T-helper 17 cell (primary cell): ENCODE data around the gene DUOX1. TPM values are rescaled to one million over a fixed set of nuclear protein-coding genes. Genes with fewer than 3 reads are reported as not detected.
A peak's percentile ranks its signal among the peaks of the same experiment; 100 is the strongest.
"Not testable (repeated sequence)": the region's sequence is repeated elsewhere in the genome, so short reads cannot be mapped to it uniquely, and the experiment has no call there.

Experiments
- ATAC-seq: fragments of 150-1000 bp; cut with Tn5 transposase; 2 replicates; pipeline ENCODE4 v1.10.0; 2021; ENCODE audit warnings: mild to moderate bottlenecking, moderate library complexity
- DNase-seq, 3 donors: peaks; one replicate each; pipeline versions ENCODE4 v3.0.0 to v3.0.0-alpha.2; 2020 to 2021
- H3K9me3 ChIP-seq: one replicate; pipeline ENCODE4 v1.7.0; 2013; ENCODE audit warnings: low read length, mild to moderate bottlenecking; ENCODE audit not compliant: control insufficient read depth, poor library complexity, severe bottlenecking
- H3K27ac Mint-ChIP-seq: one replicate; pipeline ENCODE4 v1.8.0; 2022; ENCODE audit warnings: mild to moderate bottlenecking, moderate library complexity, mixed read lengths
- H3K27me3 Mint-ChIP-seq: one replicate; pipeline ENCODE4 v1.8.0; 2022; ENCODE audit warnings: mixed read lengths
- H3K36me3 Mint-ChIP-seq: one replicate; pipeline ENCODE4 v1.8.0; 2022; ENCODE audit warnings: low read depth, mixed read lengths
- H3K4me1 Mint-ChIP-seq: one replicate; pipeline ENCODE4 v1.8.0; 2022; ENCODE audit warnings: mild to moderate bottlenecking, mixed read lengths
- H3K4me3 Mint-ChIP-seq: one replicate; pipeline ENCODE4 v1.8.0; 2022; ENCODE audit warnings: mild to moderate bottlenecking, moderate library complexity, mixed read lengths
- total RNA-seq, 4 donors: library from RNA in 2 of 4; stranded (reverse) in 2 of 4; gene quantifications; one replicate each; pipeline ENCODE4 v1.2.3 and lab custom pipeline; 2022 to 2026

Gene DUOX1
- total RNA-seq, 2 donors from 2014 or later = 0.42 TPM; not detected in 1

DNA sequence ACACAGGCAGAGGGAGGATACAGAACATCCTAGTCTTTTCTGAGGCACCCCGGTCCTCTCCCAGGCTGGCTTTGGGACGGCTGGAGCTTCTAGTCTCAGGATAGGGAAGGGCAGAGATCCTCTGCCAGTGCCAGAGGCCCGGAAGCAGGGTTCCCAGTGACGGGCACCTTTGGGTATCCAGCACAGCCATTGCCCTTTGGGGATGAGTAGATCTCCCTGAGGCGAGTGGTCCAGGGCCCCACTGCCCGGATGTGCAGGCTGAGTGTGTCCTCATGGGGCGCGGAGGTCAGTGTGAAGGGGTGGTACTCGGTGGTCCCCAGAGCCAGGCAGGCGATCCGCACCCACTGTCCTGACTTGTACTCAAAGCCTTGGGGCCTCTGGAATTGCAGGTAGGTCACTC, 34.1 kb upstream of the DUOX1 start:
- no peak for ATAC-seq
- Mint-ChIP-seq H3K36me3 (no peaks in the 10 kb centered on the region), H3K27ac (no peak overlapping the region)

DNA sequence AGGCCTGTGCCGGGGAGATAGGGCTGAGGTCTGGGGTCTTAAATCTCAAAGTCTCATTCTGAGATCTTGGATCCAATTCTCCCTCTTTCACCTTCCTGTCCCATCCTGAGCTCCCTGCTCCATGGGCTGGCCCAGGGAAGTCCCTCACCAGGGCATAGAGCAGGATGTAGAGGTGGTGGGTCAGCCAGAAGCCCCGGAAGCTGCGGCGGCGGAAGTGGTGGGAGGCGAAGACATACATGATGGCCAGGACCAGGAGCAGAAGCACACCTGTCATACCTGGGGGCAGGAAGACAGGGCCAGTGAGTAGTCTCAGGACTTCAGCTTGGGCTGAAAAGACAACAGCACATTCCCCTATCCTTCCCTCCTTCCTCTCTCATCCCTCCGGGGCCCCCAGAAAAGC, 32.3 kb upstream of the DUOX1 start:
- Mint-ChIP-seq H3K27me3 (peaks cover 26% of the 10 kb centered on the region), H3K4me3 (no peak overlapping the region), H3K27ac (no peak overlapping the region), H3K4me1 (peaks cover 2% of the 10 kb centered on the region), H3K36me3 (no peaks in the 10 kb centered on the region)
- H3K9me3 ChIP-seq = no peaks in the 10 kb centered on the region
- no peak for DNase-seq
- ATAC-seq = no peak

More for the DNA sequence above, 34.1 kb upstream of the DUOX1 start:
- Mint-ChIP-seq H3K4me3 (no peak overlapping the region), H3K27me3 (peaks cover 22% of the 10 kb centered on the region), H3K4me1 (peaks cover 1% of the 10 kb centered on the region)
- no peaks in the 10 kb centered on the region for H3K9me3 ChIP-seq
- DNase-seq = no peak

DNA sequence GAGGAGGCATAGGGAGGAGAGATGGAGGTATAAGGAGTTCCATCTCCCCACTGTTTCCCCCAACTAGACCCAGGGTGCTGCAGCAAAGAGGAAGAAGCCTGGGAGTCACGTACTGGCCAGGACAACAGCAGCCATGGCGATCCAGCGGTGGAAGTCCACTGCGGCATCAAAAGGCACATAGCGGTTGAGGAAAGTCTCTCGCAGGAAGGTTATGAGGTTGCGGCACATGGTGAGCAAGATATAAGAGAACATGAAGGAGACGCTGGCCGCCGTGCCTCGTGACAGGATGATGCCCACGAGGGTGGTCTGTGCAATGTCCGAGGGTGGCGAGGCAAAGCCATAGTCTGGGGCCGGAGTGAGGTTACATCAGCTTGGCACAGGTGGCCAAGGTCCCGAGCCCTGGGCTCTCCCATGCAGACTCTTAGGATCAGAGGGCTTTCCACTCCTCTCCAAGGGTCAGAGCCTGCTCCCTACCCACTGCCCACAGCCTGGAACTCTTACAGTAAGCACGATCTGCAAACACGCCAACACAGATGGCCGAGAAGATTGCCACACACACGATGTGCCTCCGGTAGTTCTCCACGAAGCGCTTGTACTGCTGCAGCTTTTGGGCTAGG, 30.1 kb upstream of the DUOX1 start:
- Mint-ChIP-seq H3K27ac (no peak overlapping the region), H3K4me1 (peaks cover 2% of the 10 kb centered on the region), H3K27me3 (peaks cover 47% of the 10 kb centered on the region), H3K36me3 (no peaks in the 10 kb centered on the region), H3K4me3 (no peak overlapping the region)
- ATAC-seq (no peak), DNase-seq (no peak)
- no peaks in the 10 kb centered on the region for H3K9me3 ChIP-seq

DNA sequence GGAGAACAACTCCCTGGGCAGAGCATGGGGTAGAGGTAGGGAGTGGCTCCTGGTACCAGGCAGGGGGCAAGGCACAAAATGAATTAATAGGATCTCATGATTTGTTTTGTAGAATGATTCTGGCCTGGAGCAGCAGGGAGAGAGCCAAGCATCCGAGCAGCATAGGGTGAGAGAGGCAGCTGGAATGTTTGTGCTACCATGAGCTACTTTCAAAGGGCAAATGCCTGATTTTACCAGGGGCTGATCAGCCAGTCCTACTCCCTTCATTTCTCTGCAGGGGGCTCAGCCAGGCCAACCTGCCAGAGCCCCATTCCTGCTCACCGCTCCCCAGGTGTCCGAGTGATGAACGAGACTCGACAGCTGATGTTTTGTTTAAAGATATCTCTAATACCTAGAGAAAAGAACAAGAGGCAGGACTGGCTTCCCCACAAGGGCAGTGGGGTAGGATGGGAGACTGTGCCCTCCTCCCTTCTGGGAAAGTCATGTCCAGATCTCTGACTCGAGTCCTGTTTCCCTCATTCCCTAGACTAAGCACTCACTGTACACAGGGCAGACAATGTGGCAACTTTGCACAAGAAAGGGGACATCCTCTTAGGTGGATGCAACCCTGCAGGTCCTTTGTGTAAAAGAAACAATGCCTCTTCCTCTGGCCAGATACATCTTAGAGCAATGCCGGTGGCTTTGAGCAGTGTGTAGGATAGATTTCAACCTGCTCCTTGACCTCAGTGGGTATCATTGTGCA, 28.7 kb upstream of the DUOX1 start:
- H3K4me1 Mint-ChIP-seq = peaks cover 2% of the 10 kb centered on the region
- no peak for DNase-seq
- H3K9me3 ChIP-seq = no peaks in the 10 kb centered on the region
- H3K27ac Mint-ChIP-seq = no peak overlapping the region
- H3K4me3 Mint-ChIP-seq = no peak overlapping the region
- peaks cover 61% of the 10 kb centered on the region for H3K27me3 Mint-ChIP-seq
- ATAC-seq = no peak
- H3K36me3 Mint-ChIP-seq = no peaks in the 10 kb centered on the region

DNA sequence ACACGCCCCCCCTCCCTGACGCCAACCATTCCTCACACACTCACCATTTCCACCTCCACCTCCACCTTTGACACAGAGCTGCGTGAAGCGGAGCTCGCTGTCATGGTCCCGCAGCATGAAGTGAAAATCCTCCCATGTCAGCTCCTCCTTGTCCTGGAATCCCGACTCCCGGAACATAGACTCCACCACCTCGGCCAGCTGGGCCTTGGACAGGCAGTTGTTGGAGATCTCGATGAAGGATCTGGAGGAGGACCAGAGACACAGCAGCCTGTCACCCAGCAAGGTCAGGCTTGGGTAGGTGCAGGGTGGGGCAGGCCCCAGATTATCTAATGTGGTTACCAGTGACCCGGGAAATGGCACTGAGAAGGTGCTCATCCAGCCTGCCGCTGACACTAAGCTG, 28.0 kb upstream of the DUOX1 start:
- H3K36me3 Mint-ChIP-seq = no peaks in the 10 kb centered on the region
- DNase-seq (no peak), ATAC-seq (no peak)
- peaks cover 67% of the 10 kb centered on the region for H3K27me3 Mint-ChIP-seq
- H3K27ac Mint-ChIP-seq = no peak overlapping the region
- H3K9me3 ChIP-seq = no peaks in the 10 kb centered on the region
- H3K4me3 Mint-ChIP-seq = no peak overlapping the region
- peaks cover 2% of the 10 kb centered on the region for H3K4me1 Mint-ChIP-seq

DNA sequence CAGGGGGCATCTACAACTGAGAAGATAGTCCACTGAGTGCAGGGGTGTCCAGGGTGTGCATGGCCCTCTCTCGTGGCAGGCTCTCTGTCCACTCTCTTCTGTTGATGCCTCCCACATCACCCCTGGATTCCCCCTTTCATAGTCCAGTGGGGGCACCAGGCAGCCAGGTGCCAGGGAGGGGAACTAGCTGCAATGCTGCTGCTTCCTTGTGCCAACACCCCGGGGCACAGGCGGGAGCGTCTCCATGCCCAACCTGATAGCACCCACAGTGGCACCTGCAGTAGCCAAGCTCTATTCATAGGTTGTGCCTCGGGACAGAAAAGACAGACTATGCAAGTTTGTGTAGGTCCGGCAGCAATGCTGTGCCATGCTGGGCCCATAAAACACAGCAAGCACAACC, 27.6 kb upstream of the DUOX1 start:
- Mint-ChIP-seq H3K27me3 (peaks cover 67% of the 10 kb centered on the region), H3K4me3 (no peak overlapping the region), H3K27ac (no peak overlapping the region), H3K4me1 (peaks cover 2% of the 10 kb centered on the region), H3K36me3 (no peaks in the 10 kb centered on the region)
- H3K9me3 ChIP-seq = no peaks in the 10 kb centered on the region
- ATAC-seq (no peak), DNase-seq (no peak)

DNA sequence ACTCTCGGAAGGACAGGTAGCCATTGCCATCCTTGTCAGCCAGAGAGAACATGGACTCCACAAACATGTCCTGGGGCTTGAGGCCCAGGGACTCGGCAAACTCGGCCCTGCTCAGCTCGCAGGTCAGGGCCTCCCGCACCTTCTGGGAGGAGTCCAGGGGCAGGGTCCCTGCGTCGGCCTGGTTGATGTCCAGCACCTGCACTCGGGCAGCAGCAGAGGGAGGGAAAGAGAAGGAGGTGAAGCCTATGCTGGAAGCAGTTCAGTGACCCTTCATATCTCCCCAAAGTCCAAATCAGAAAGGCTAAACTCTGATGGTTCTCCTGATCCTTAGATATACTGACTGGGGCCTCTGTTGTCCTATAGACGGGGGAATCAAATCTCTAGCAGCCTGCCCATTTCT, 25.6 kb upstream of the DUOX1 start:
- peaks cover 73% of the 10 kb centered on the region for H3K27me3 Mint-ChIP-seq
- H3K4me3 Mint-ChIP-seq, ATAC-seq, H3K27ac Mint-ChIP-seq, DNase-seq, H3K9me3 ChIP-seq, H3K4me1 Mint-ChIP-seq, H3K36me3 Mint-ChIP-seq: not testable (repeated sequence)

DNA sequence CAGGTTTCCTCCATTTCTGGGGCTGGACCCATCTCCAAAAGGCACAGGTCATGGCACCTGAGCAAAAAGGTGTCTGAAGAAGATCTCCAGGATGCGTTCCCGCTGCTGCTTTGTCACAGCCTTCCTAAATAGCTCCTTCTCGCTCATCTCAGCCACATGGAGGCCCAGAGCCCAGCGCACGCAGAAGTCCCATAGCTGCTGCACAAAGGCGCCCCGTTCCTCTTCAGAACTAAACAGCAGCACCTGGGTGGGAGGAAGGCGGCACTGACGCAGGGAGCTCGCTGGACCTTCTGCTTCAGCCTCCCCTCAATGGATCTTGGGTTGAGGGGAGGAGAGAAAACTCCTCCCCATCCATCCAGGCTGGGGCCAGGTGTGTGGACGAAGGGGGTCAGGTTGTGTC, 24.2 kb upstream of the DUOX1 start:
- H3K9me3 ChIP-seq = no peaks in the 10 kb centered on the region
- DNase-seq (no peak), ATAC-seq (no peak)
- peaks cover 80% of the 10 kb centered on the region for H3K27me3 Mint-ChIP-seq
- no peak overlapping the region for H3K27ac Mint-ChIP-seq
- no peak overlapping the region for H3K4me3 Mint-ChIP-seq
- H3K4me1 Mint-ChIP-seq = peaks cover 1% of the 10 kb centered on the region
- H3K36me3 Mint-ChIP-seq = no peaks in the 10 kb centered on the region

DNA sequence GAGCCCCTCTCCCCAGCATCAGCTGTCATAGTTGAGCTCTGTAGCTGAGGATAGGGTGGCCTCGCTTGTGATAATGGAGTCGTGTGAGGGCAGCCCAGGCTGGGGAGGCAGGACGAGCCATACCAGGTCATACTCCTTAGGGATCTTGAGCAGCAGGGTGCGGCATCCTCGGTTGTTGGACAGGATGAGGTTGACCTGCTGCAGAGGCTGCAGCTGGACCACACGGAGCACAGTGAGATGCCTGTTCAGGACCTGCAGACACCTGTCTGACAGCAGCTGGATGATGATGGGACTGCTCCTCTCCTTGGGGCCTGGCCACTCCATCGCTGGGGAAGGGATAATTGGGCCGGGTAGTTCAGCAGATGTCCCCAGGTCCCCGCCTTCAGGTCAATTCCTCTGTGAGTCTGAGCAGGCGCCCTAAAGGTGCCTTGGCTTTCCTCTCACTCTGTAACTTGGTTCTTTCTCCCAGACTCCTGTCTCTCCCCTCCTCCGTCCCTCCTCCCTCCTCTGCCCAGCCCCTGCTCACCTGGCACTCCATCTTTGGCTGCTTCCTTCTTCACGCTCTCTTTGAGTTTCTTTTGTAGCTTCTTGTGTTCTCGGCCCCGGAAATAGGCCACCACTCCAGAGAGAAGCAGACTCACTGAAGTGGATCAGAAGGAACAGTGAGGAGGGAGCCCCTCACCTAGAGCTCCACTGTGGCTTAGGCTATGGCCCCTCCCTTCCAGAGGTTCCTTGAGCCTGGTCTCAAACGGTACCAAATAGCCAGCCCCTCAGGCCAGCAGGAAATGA, 23.6 kb upstream of the DUOX1 start:
- no peak overlapping the region for H3K4me3 Mint-ChIP-seq
- H3K9me3 ChIP-seq = no peaks in the 10 kb centered on the region
- peaks cover 78% of the 10 kb centered on the region for H3K27me3 Mint-ChIP-seq
- no peak for ATAC-seq
- no peaks in the 10 kb centered on the region for H3K36me3 Mint-ChIP-seq
- no peak overlapping the region for H3K27ac Mint-ChIP-seq
- DNase-seq = no peak
- no peaks in the 10 kb centered on the region for H3K4me1 Mint-ChIP-seq

DNA sequence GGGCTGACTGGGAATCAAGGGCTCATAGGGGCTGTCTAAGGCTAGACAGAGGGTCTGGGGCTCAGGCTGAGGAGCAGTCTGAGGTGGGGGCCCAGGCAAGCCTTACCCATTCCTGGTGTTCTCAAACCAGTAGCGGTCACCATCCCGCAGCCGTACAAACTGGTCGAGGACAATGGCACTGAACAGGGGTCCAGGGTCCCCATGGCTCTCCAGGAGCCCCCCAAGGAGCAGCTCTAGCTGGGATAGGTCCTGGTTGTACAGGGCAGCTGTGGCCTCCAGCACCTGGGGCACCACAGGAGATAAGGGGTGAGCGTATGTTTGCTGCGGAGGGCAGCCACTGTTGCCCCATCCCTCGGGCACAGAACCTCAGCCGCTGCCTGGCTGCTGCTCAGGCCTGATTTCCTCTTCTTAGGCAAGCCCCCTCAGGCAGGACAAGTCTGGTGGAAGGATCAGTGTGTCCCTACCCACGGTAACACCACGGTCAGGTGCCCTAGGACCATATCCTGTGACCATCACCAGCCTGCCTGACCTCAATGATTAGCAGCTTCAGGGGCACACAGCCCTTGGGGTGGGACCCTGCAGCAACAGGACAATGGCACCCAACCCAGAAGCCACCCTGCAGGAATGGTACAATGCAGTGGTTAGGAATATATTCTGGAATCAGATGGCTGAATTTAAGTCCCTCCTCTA, 21.7 kb upstream of the DUOX1 start:
- ATAC-seq (no peak), DNase-seq (no peak)
- peaks cover 8% of the 10 kb centered on the region for H3K4me1 Mint-ChIP-seq
- peaks cover 74% of the 10 kb centered on the region for H3K27me3 Mint-ChIP-seq
- H3K27ac Mint-ChIP-seq = no peak overlapping the region
- no peak overlapping the region for H3K4me3 Mint-ChIP-seq
- H3K9me3 ChIP-seq = no peaks in the 10 kb centered on the region
- H3K36me3 Mint-ChIP-seq = no peaks in the 10 kb centered on the region

DNA sequence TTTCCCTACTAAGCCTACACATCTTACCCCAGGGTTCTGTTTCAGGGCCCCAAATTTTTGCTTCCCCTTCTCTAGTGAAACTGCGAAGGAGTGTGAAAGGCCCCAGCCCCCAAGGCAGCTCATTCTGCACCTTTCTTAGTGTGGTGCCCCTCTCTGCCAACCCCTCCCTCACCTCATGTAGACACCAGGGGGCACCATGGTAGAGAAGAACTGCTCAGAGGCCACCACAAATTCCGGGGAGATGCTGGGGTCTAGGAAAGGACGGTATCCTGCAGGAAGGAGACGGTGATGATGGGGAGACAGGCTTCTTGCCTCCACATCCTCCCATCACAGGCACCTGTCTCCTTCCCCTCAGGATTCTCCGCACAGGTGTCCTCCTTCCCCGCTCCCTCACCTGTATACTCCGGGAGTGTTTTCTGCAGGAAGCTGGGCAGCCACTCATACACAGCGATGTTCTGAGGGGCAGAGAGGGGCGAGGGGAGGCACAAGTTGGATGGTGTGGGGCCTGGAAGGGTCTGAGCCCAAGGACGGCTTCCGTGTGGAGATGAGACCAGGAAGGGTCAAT, 19.5 kb upstream of the DUOX1 start:
- ATAC-seq (no peak), DNase-seq (no peak)
- H3K36me3 Mint-ChIP-seq = peaks cover 4% of the 10 kb centered on the region
- H3K27ac Mint-ChIP-seq = no peak overlapping the region
- H3K9me3 ChIP-seq = no peaks in the 10 kb centered on the region
- peaks cover 74% of the 10 kb centered on the region for H3K27me3 Mint-ChIP-seq
- peaks cover 21% of the 10 kb centered on the region for H3K4me1 Mint-ChIP-seq
- H3K4me3 Mint-ChIP-seq = peak overlapping the region; percentile 12

DNA sequence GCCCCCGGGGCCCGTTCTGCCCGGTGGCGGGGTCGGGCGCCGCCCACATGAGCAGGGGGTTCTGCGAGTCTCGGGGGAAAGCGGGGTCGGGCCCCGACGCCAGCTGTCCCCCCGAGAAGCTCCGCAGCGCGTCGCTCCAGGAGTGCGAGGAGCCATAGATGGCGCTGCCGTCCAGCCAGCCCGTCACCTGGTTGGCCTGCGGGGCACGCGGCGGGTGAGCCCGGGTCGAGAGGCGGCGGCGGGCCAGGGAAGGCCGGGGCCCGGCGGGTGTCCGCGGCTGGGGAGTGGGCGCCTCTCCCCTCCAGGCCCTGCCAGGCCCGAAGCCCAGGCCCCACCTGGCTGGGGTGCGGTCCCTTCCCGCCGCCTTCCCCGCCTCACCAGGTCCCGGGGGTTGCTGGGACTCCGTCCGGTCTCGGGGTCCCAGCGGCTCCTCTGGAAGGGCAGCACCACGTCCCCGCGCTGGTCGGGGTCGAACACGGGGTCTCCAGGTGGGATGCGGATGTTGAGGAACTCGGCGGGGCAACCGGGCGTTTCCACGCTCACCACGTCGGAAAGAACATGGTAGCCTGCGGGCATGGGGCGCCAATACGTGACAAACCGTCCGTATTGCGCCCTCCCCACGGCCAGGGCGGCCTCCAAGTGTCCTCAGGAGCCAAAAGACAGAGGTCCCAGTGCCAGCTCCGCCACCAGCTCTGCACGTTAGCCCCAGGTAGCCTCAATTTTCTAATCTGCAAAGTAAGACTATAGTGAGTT, 18.2 kb upstream of the DUOX1 start:
- H3K27me3 Mint-ChIP-seq = peaks cover 75% of the 10 kb centered on the region
- ATAC-seq (no peak), DNase-seq (no peak)
- H3K36me3 Mint-ChIP-seq = peaks cover 4% of the 10 kb centered on the region
- H3K4me1 Mint-ChIP-seq = peaks cover 24% of the 10 kb centered on the region
- H3K9me3 ChIP-seq = no peaks in the 10 kb centered on the region
- peak overlapping the region; percentile 81 for H3K4me3 Mint-ChIP-seq
- H3K27ac Mint-ChIP-seq = no peak overlapping the region
